H7 (cell line): ENCODE measurements around the gene RNF217. TPM values are rescaled to one million over a fixed set of nuclear protein-coding genes. Genes with fewer than 3 reads are reported as not detected.

ENCODE experiments used
- DNase-seq: peaks from one replicate; pipeline ENCODE4 v3.0.0; 2012
- H3K27me3 ChIP-seq: 2 replicates; pipeline ENCODE4 v1.6.0; 2011; ENCODE audit warnings: mild to moderate bottlenecking, low read length; ENCODE audit not compliant: control insufficient read depth, insufficient read depth
- H3K36me3 ChIP-seq: replicated peaks from 2 replicates; pipeline ENCODE4 v1.5.1; 2011; ENCODE audit warnings: low read length; ENCODE audit not compliant: control insufficient read depth, insufficient read depth
- H3K4me3 ChIP-seq: 2 replicates; pipeline ENCODE4 v1.5.1; 2011; ENCODE audit warnings: low read depth, mild to moderate bottlenecking, control low read depth, low read length, moderate library complexity; ENCODE audit not compliant: insufficient read depth
- total RNA-seq: library from RNA; depleted of rRNA; stranded (reverse); fragments of >200 nt; shearing (Covaris generic); gene quantifications from 2 replicates; pipeline ENCODE4 v1.2.3, GENCODE V29; 2014

The RNF217 gene
- total RNA-seq, 1 experiment from 2014 or later = 2.9 TPM

DNA sequence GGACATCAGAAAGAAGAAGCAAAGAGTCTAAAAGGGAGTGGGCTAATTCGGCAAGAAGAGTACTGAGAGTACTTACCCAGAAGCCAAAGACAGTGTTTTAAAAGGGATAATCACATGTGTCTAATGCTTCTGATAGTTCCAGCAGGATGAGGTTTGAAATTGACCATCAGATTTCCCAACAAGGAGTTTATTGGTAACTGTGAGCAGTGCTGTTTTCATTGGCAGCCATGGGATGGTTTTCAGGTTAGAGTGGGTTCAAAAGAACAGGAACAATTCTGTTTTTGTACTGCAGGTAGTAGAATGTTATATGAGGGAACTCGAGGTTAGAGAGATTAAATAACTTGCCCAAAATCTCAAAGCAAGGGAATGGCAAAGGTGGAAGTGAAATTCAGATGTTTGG is 8.5 kb downstream of the RNF217 start:
- Histone ChIP-seq H3K27me3 (no peaks in the 10 kb centered on the region), H3K36me3 (no peaks in the 10 kb centered on the region), H3K4me3 (no peak overlapping the region)
- DNase-seq = no peak

DNA sequence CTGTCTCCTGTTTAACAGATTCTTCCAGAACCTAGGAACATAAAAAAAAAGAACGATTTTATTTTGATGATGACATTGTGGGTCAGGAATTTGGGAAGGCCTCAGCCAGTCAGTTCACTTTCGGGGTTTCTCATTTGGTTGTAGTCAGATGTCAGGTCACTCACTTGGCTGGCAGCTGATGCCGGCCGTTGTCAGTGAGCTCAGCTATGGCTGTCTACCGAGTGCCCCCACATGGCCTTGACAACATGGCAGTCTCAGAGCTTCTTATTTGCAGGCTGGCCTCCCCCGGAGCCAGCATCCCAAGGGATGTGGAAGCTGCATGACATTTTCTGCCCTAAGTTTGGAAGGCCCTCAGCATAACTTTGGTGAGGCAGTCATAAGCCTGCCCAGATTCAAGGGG is 11.5 kb downstream of the RNF217 start:
- Histone ChIP-seq H3K36me3 (no peaks in the 10 kb centered on the region), H3K27me3 (no peaks in the 10 kb centered on the region), H3K4me3 (no peak overlapping the region)
- no peak for DNase-seq

DNA sequence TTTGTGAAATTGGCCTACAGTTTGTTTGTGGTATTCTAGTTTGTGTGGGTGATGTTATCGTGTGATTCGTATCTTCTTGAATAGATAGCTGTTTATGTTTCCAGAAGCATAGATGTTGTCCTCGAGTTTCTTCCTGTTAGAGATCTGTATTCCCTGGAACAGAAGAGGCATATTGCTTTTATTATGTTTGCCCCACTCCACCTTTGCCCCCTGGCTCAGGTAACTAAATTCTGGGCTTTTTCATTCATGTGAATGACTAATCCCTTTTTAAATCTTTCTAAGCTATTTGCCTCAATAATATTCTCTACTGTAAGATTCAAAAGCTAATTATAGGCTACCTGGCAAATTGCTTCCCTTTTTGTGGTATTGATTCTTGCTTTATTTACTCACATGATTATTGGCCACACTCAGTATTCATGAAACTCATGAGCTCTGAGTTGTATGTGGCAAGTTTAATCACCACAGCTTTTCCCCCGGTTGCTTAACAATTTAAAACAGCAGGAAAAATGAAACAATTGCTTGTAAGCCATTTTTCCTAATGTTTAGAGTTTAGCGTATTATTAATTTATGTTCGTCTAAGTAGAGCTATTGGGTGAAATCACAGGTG is 12.6 kb downstream of the RNF217 start:
- no peaks in the 10 kb centered on the region for H3K36me3 ChIP-seq
- H3K27me3 ChIP-seq = no peaks in the 10 kb centered on the region
- no peak overlapping the region for H3K4me3 ChIP-seq
- no peak for DNase-seq

DNA sequence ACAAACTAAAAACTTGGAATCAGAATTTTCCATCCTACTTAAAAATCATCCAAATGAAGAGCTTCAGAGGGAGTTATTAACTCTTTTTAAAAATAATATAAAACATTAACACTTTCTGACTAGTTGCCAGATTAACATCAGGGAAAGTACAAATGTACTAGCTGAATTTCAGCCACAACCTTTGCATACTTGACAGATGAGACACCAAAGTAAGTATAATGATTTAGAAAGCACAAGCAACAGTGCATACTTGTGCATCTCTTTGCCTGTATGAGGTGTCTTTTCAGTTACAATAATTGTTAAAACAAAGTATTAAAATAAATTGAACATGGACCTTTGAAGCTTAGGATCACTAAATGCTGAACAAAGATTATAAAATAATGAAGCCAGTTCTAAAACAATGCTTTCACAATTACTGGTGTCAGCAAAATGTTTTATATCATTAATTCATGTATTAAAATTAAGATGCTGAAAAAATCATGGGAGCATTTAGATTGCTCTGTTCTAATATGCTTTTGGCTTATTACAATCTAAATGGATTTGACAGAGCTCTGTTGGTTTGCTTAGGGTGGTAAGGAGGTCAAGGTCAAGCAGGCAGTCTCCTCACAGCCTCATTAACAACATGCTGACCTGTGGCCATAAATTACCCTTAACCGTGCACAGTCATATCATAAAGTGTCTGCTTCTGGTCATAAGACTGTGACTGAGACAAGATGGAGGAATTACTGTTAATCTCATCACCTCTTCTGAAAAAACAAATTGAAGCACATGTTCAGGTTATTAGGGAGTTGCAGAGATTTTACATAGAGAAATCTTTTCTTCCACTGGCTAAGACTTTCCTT is 15.1 kb downstream of the RNF217 start:
- Histone ChIP-seq H3K4me3 (no peak overlapping the region), H3K36me3 (no peaks in the 10 kb centered on the region), H3K27me3 (no peaks in the 10 kb centered on the region)
- DNase-seq = no peak

DNA sequence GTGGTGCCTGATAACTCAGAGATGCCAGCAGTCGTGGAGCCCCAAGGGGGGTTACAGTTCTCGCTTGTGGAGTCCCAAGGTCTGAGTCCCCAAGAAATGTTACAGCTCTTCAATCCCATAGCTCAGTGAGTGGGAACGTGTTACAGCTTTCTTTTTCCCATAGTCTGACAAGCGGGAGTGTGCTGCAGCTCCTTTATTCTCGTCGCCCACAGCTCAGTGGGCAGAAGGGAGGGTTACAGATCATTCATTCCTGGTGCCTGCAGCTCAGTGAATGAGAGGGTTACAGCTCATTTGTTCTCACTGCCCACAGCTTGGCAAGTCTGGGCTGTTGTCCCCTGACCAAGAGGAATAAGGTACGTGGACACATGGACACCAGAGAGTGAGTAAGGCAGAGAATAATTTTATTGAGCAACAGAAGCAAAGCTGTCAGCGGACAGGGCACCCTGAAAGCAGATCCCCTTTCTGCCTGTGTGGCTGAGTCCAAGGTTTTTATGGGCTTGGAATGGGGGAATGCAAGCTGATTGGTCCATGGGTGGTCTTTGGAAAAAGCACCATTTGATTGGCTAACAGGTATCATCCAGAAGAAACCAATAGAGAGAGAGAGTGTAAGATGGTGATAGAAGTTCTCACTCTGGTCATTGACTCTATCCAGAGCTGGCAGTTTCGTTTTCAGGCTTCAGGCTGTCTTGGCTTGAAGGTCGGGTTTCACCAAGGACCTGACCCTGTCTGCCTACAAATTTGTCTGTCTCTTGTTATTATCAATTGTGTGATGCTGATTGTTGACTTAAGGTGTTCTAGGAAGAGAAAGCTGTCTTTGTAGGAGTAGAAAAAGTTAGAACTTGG is 16.4 kb downstream of the RNF217 start:
- Histone ChIP-seq H3K36me3 (no peaks in the 10 kb centered on the region), H3K27me3 (no peaks in the 10 kb centered on the region), H3K4me3 (no peak overlapping the region)
- DNase-seq = no peak

DNA sequence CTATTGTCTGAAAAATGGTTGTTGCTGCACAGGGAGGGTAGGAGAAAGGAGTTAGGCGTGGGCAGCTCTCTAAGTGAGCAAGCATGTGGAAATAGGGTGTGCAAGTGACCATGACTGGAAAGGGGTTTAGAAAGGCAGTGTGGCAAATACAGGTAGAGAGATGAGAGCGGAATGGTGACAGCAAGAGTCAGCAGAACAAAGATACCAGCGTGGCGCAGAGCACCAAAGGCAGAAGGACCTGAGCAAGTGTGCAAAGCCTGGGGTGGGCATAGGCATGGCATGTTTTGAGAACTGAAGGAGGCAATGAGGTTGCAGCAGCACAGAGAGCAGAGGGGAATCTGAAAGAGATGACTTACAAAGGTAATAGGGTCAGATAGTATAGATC is 17.0 kb downstream of the RNF217 start:
- H3K4me3 ChIP-seq = no peak overlapping the region
- no peaks in the 10 kb centered on the region for H3K36me3 ChIP-seq
- no peaks in the 10 kb centered on the region for H3K27me3 ChIP-seq
- DNase-seq = no peak

DNA sequence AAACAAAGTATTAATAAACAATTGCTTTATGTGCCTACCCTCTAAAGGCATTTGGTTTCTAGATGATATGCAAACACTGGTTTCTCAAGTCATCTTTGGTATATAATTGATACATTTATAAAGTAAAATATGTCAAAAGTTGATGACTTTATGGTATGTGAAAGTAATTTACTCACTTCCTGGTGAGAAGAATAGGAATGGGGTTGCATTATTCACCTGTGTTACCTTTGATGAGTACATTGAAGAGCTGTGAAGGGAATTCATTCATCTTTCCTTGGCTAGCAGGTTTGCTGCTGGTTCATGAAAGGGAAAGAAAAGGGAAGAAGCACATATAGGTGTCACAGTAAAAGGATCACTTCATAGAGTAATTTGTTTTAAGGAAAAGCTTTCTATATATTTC is 20.4 kb downstream of the RNF217 start:
- no peak for DNase-seq
- Histone ChIP-seq H3K27me3 (no peaks in the 10 kb centered on the region), H3K36me3 (no peaks in the 10 kb centered on the region), H3K4me3 (no peak overlapping the region)

DNA sequence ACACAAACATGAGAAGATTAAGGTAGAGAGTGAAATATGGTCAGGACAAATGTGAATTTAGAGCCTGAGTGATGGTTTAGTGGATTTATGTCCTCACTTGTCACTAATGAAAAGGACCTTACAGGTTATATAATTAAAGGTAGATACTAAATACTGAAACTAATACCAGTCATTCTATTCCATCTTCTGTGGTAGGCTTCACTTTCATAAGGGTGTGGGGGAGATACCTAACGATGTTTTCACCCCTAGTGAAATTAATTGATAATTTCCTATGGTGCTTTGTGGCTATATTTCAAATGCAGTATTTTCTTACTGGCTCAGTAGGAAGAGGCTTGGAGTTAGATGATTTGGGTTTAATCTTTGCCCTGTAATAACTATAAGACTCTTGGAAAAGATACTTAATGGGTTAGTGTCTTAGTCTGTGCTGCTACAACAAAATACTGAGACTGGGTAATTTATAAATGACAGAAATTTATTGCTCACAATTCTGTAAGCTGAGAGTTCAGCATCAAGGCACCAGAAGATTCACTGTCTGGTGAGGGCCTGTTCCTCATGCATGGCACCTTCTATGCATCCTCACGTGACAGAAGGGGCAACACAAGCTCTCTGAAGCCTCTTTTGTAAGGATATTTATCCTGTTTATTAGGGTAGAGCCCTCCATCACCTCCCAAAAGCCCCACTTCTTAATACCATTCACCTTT is 21.3 kb downstream of the RNF217 start:
- no peak for DNase-seq
- H3K4me3 ChIP-seq = no peak overlapping the region
- no peaks in the 10 kb centered on the region for H3K36me3 ChIP-seq
- no peaks in the 10 kb centered on the region for H3K27me3 ChIP-seq

DNA sequence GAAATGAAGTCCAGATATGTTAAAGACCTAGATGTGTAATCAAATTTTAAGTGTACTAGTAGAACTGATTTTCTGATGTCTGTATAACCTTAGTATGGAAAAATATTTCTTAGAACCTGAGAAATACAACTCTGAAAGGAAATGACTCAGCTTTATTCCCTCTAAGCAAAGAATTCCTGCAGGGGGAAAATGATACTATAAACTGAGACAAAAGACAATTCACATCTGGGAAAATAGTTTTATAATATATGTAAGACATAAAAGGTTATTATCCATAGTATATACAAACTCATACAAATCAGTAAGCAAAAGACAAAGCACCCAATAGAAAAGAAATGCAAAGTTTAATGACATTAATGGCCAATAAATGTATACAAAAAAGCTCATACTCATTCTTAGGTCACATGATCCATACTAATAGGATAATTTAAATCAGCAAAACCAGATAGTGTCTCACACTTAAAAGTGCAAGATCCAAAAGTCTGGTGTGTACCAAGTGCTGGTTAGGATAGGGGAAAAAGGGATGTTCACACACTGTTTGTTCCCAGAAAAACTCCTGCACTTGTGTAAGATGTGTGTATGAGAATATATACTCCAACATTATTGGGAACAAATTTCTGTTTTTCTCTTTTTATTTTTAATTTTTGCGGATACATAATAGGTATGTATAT is 22.6 kb downstream of the RNF217 start:
- Histone ChIP-seq H3K27me3 (no peaks in the 10 kb centered on the region), H3K36me3 (no peaks in the 10 kb centered on the region), H3K4me3 (no peak overlapping the region)
- no peak for DNase-seq

DNA sequence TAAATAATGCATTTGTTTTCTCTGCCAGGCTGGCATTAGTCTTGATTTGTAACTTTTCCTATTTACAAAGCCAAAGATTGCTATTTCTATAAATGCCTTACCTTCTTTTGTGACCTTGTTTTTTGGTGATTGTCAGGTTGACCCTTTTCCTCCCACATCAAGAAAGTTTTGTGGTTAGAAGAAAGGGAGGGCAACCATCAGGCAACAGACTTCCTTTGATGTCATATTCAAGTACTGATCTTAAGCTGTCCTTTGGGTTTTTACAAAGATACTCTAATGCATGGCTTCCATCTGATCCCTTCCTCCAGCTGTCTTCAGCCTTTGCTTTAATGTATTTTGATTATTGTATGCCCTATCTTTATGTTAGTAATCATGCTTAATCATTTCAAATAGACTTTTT is 23.9 kb downstream of the RNF217 start:
- DNase-seq = no peak
- no peak overlapping the region for H3K4me3 ChIP-seq
- no peaks in the 10 kb centered on the region for H3K27me3 ChIP-seq
- H3K36me3 ChIP-seq = no peaks in the 10 kb centered on the region

DNA sequence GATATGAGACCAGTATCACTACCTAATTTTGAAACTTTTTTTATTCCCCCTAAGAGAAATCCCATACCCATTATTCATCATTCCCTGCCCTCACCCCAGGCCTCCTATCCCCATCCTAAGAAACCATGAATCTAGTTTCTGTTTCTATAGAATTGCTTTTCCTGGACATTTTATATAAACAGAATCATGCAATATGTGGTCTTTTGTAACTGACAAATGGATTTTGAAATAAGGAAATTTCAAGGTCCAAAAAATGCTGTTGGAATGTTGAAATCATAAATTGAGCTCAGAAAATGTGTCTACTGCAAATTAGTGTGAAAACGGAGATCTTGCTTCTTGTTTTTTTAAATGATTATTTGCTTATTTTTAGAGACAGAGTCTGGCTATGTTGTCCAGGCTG is 25.1 kb downstream of the RNF217 start:
- no peak for DNase-seq
- Histone ChIP-seq H3K27me3 (no peaks in the 10 kb centered on the region), H3K4me3 (no peak overlapping the region), H3K36me3 (no peaks in the 10 kb centered on the region)

DNA sequence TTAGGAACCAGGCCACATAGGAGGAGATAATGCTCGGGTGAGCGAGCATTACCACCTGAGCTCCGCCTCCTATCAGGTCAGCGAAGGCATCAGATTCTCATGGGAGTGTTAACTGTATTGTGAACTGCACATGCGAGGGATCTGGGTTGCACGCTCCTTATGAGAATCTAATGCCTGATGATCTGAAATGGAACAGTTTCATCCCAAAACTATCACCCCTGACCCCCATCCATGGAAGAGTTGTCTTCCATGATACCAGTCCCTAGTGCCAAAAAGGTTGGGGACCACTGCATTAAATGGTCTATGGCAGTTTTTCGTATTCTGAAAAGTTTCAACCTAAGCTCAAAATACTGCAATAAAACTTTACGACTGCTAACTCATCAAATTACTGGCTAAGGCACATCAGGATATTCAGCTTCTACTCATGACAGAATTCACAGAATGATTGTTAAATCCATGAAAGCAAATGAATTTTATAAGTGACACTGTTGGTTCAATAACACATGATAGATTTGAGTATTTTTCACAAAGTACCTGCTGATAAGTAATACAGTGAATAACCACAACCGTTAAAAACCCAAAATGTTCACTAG is 25.9 kb downstream of the RNF217 start:
- Histone ChIP-seq H3K27me3 (no peaks in the 10 kb centered on the region), H3K36me3 (no peaks in the 10 kb centered on the region), H3K4me3 (no peak overlapping the region)
- DNase-seq = no peak

DNA sequence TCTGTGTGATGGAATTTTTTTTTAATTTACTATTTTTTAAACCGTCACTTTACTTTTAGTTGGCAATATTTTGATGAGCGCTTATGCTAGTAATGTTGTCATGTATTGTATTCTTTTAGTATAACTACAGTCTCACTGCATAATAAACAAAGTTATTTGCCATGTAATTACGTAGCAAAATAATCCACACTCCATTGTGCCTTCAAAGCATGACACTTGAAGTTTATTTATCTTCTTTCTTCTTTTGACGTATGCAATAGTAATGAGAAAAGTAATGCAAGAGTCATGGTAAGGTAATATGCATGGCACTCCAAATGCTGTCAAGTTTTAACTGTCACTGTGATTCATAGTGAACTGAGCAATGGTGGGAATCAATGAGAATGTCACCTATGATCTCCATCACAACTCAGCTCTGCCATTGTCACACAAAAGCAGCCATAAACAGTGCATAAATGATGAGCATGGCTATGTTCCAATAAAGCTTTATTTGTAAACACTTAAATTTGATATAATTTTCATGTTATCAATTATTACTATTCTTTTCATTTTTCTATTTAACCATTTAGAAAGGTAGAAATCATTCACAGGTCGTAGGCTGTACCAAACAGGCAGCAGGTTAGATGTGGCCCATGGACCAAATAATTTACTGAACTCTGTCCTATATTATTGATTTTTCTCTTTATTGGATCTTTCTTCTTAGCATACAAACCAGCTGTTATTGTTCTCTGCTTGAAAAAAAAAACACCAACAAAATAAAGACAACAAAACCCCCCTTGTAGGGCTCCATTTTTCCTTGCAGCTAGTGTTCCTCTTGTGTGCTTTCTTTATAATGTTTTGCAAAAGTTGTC is 27.1 kb downstream of the RNF217 start:
- no peaks in the 10 kb centered on the region for H3K36me3 ChIP-seq
- H3K4me3 ChIP-seq = no peak overlapping the region
- no peak for DNase-seq
- H3K27me3 ChIP-seq = no peaks in the 10 kb centered on the region
